Measurements from ENCODE around the gene GPR17.

DNA sequence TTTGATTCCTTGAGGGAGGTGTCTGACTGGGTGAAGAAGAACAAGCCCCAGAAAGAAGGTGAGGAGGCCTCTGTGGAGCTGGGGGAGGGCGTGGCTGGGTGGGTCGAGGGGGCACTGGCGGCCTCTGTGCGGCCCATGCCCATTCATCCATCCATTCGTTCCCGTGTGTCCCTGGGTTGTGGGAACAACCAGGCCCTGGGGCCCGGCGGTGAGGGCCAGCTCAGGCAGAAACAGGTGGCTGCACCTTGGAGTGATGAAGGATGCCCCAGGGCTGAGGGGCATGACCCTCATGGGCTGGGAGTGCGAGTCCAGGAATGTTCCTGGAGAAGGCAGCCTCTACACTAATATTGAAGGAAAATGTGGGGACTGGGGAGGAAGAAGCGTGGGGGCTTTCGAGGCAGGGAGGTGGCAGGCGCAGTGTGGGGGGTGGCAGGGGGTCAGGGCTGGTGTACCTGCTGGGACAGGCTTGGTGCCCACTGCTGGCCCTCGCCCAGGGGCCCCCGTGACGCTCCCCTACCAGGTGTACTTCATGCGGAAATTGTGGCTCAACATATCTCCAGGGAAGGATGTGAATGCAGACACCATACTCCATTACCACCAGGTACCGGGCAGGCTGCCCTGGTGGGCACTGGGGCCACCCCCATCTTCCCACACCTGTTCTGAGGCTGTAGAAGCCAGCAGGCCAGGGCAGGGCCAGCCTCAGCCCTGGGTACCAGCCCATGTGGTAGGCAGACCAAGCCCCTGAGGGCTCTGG, 11.2 kb upstream of the GPR17 start:
- TF ChIP-seq, protein P1, sequence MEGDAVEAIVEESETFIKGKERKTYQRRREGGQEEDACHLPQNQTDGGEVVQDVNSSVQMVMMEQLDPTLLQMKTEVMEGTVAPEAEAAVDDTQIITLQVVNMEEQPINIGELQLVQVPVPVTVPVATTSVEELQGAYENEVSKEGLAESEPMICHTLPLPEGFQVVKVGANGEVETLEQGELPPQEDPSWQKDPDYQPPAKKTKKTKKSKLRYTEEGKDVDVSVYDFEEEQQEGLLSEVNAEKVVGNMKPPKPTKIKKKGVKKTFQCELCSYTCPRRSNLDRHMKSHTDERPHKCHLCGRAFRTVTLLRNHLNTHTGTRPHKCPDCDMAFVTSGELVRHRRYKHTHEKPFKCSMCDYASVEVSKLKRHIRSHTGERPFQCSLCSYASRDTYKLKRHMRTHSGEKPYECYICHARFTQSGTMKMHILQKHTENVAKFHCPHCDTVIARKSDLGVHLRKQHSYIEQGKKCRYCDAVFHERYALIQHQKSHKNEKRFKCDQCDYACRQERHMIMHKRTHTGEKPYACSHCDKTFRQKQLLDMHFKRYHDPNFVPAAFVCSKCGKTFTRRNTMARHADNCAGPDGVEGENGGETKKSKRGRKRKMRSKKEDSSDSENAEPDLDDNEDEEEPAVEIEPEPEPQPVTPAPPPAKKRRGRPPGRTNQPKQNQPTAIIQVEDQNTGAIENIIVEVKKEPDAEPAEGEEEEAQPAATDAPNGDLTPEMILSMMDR (IDR thresholded peaks at IDR 0.05), result no peak
- TF ChIP-seq POLR2A (IDR thresholded peaks at IDR 0.05), result no peak

Measured in esophagus squamous epithelium (tissue), 4 donors.